Right renal cortex interstitium (tissue), 3 donors: ENCODE measurements around the gene RASSF3. TPM values are rescaled to one million over a fixed set of nuclear protein-coding genes. Genes with fewer than 3 reads are reported as not detected.

ENCODE experiments used
- polyA plus RNA-seq, 3 donors: library from polyadenylated mRNA; unstranded; fragments of 120-200 nt; gene quantifications; one replicate each; pipeline ENCODE4 v1.2.1, GENCODE V29; 2013; ENCODE audit not compliant: insufficient read length in 3 of 3

Gene RASSF3
- polyA plus RNA-seq, 3 donors, result 20.4 to 22.7 (median 21.7) TPM

Other genes starting within 250 kb of the RASSF3 start
- 1 to 10 TPM in 2 of 3 donors, under 1 TPM in 1; 1.00 to 1.4 (median 1.4) TPM for gene C12orf56, start 219.7 kb upstream of the RASSF3 start, polyA plus RNA-seq
- 10 to 100 TPM; 59.2 to 65.6 (median 63.2) TPM for gene XPOT, start 206.1 kb upstream of the RASSF3 start, polyA plus RNA-seq
- gene TBK1, start 158.4 kb upstream of the RASSF3 start, polyA plus RNA-seq, result 10 to 100 TPM; 21.0 to 22.5 (median 21.6) TPM
- 100 to 1,000 TPM; 159 to 183 (median 180) TPM for gene GNS, start 148.9 kb downstream of the RASSF3 start, polyA plus RNA-seq
- gene TBC1D30, start 214.2 kb downstream of the RASSF3 start, polyA plus RNA-seq, result 1 to 10 TPM; 4.5 to 6.0 (median 4.9) TPM